Neuronal stem cell (in vitro differentiated cells): ENCODE data around the gene NINJ2.

ENCODE experiments used
- DNase-seq: peaks from one replicate; pipeline ENCODE4 v3.0.0-alpha.2; 2013; ENCODE audit warnings: low spot score
- H2AFZ ChIP-seq: one replicate; pipeline ENCODE4 v1.6.1; 2013; ENCODE audit warnings: mild to moderate bottlenecking, low read length, inconsistent platforms
- H2AK5ac ChIP-seq: 2 replicates; pipeline ENCODE4 v1.6.1; 2013; ENCODE audit warnings: low read depth, mild to moderate bottlenecking, inconsistent platforms, low read length, moderate library complexity, mixed read lengths
- H2BK120ac ChIP-seq: 2 replicates; pipeline ENCODE4 v1.6.1; 2013; ENCODE audit warnings: low read depth, mild to moderate bottlenecking, inconsistent platforms, low read length, moderate library complexity, mixed read lengths
- H2BK12ac ChIP-seq: one replicate; pipeline ENCODE4 v1.6.1; 2013; ENCODE audit warnings: low read length, inconsistent platforms
- H2BK15ac ChIP-seq: 2 replicates; pipeline ENCODE4 v1.6.1; 2013; ENCODE audit warnings: mild to moderate bottlenecking, low read length, inconsistent platforms, mixed read lengths
- H2BK5ac ChIP-seq: one replicate; pipeline ENCODE4 v1.6.1; 2013; ENCODE audit warnings: inconsistent platforms, mild to moderate bottlenecking, low read length, moderate library complexity
- H3K14ac ChIP-seq: one replicate; pipeline ENCODE4 v1.6.1; 2013; ENCODE audit warnings: low read length, inconsistent platforms
- H3K18ac ChIP-seq: 2 replicates; pipeline ENCODE4 v1.6.1; 2013; ENCODE audit warnings: low read length, inconsistent platforms
- H3K23ac ChIP-seq: 2 replicates; pipeline ENCODE4 v1.6.1; 2013; ENCODE audit warnings: low read depth, mild to moderate bottlenecking, mixed read lengths, low read length, inconsistent platforms; ENCODE audit not compliant: poor library complexity
- H3K27ac ChIP-seq: replicated peaks from 3 replicates; pipeline ENCODE4 v1.5.1; 2013; ENCODE audit warnings: low read length, inconsistent platforms
- H3K27me3 ChIP-seq, 3 experiments: 2 replicates each; pipeline ENCODE4 v1.6.1; 2013; ENCODE audit warnings: low read length in 3 of 3, mild to moderate bottlenecking in 2 of 3, inconsistent platforms in 1 of 3, low read depth in 1 of 3, mixed read lengths in 1 of 3, moderate library complexity in 1 of 3; ENCODE audit not compliant: control insufficient read depth in 3 of 3, insufficient read depth in 3 of 3
- H3K36me3 ChIP-seq, 2 donors: replicated peaks in 1 of 2; 2 replicates each; pipeline ENCODE4 v1.6.1; 2013; ENCODE audit warnings: low read length in 2 of 2; ENCODE audit not compliant: control insufficient read depth in 2 of 2, insufficient read depth in 2 of 2
- H3K4ac ChIP-seq: 2 replicates; pipeline ENCODE4 v1.6.1; 2013; ENCODE audit warnings: inconsistent platforms, mild to moderate bottlenecking, low read length, moderate library complexity
- H3K4me1 ChIP-seq, 2 donors: 1 replicate in 1 of 2; 2 replicates in 1 of 2; pipeline ENCODE4 v1.6.1; 2013; ENCODE audit warnings: low read length in 2 of 2, low read depth in 1 of 2; ENCODE audit not compliant: control insufficient read depth in 2 of 2, insufficient read depth in 1 of 2
- H3K4me2 ChIP-seq: one replicate; pipeline ENCODE4 v1.6.1; 2013; ENCODE audit warnings: mild to moderate bottlenecking, low read length, inconsistent platforms; ENCODE audit not compliant: insufficient read depth, poor library complexity, severe bottlenecking
- H3K4me3 ChIP-seq, 2 donors: 2 replicates each; pipeline ENCODE4 v1.5.1; 2013; ENCODE audit warnings: low read length in 2 of 2, mild to moderate bottlenecking in 2 of 2, inconsistent platforms in 1 of 2, moderate library complexity in 1 of 2
- H3K79me1 ChIP-seq: one replicate; pipeline ENCODE4 v1.6.1; 2013; ENCODE audit warnings: low read depth, mild to moderate bottlenecking, inconsistent platforms, low read length, moderate library complexity
- H3K9ac ChIP-seq: one replicate; pipeline ENCODE4 v1.6.1; 2013; ENCODE audit warnings: mild to moderate bottlenecking, low read depth, low read length, inconsistent platforms; ENCODE audit not compliant: poor library complexity
- H3K9me3 ChIP-seq, 2 donors: replicated peaks in 1 of 2; 2 replicates each; pipeline versions ENCODE3 to v1.6.1; 2013; ENCODE audit warnings: low read length in 2 of 2, mild to moderate bottlenecking in 2 of 2, inconsistent platforms in 1 of 2, low read depth in 1 of 2, mixed read lengths in 1 of 2, moderate library complexity in 1 of 2; ENCODE audit not compliant: control insufficient read depth in 2 of 2, insufficient read depth in 1 of 2
- H4K8ac ChIP-seq: one replicate; pipeline ENCODE4 v1.6.1; 2013; ENCODE audit warnings: low read depth, mild to moderate bottlenecking, inconsistent platforms, low read length, moderate library complexity
- H4K91ac ChIP-seq: one replicate; pipeline ENCODE4 v1.6.1; 2013; ENCODE audit warnings: low read length, low read depth, mild to moderate bottlenecking, inconsistent platforms; ENCODE audit not compliant: poor library complexity
- WGBS, 2 donors: extraction: QIAGEN DNeasy Blood & Tissue Kit; methylation state at CpG; one replicate each; pipeline ENCODE4 v1.1.7; 2013; ENCODE audit warnings: missing lambda C conversion rate in 2 of 2, mixed read lengths in 1 of 2; ENCODE audit not compliant: insufficient read length in 2 of 2, insufficient replicate concordance in 1 of 2; ENCODE audit errors: extremely low coverage in 2 of 2; 5-methylcytosine and 5-hydroxymethylcytosine counted together

NINJ2 gene

DNA sequence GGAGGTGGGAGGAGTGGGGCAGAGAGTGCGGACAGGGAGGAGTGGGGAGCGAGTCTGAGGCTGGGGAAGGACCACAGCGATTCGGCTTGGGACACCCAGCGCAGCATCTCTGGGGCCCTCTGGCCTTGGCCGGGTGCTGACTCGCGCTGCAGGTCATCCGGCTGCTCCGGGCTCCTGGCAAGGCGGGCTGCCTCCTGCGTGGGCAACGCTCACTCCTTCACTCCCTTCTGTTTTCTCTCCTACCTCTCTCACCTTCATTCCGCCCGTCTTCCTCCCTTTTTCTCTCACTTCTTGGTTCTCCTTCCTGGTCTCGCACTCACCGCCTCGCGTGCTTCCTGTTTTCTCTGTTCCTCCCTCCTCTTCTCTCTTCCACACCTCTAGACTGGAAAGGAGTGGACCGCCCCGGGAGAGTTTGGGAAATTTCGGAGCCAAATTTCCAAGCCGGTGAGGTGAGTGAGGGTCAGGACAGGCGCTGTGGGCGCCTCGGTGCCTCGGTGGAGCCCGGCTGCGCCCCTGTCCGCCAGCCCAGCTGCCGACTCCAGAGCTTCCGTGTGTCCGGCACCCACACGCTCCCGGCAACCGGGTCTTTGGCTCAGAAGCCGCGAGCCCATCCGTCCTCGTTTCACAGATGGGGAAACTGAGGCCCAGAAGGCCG lies 116.9 kb downstream of the NINJ2 start:
- H3K27ac ChIP-seq: no peak overlapping the region
- no peak overlapping the region for H3K14ac ChIP-seq
- peak overlapping the region; percentile 2 for H2BK120ac ChIP-seq
- H3K4me3 ChIP-seq: no peak overlapping the region
- no peak overlapping the region for H4K8ac ChIP-seq
- H2AK5ac ChIP-seq: peak overlapping the region; percentile 94
- peaks cover 2% of the 10 kb centered on the region for H3K79me1 ChIP-seq
- peak overlapping the region; percentile 6 for H2AFZ ChIP-seq
- H2BK15ac ChIP-seq: peak overlapping the region; percentile 52
- DNase-seq: no peak
- H2BK12ac ChIP-seq: no peak overlapping the region
- peaks cover 0 to 3% (median 0%) of the 10 kb centered on the region in 3 experiments for H3K27me3 ChIP-seq
- 100% methylated on average over 2 of the region's 41 CpGs; no CpG with 5 or more reads in 1 of the 2 donors for WGBS, 2 donors
- H3K4me1 ChIP-seq: peaks cover 16 to 17% of the 10 kb centered on the region in 2 donors
- peak overlapping the region; percentile 75 for H3K18ac ChIP-seq
- peak overlapping the region; percentile 92 for H3K23ac ChIP-seq
- no peak overlapping the region for H2BK5ac ChIP-seq
- H3K36me3 ChIP-seq: peaks cover 0 to 19% of the 10 kb centered on the region in 2 donors
- H3K4me2 ChIP-seq: no peak overlapping the region
- H4K91ac ChIP-seq: no peak overlapping the region
- no peak overlapping the region for H3K9ac ChIP-seq
- no peak overlapping the region for H3K4ac ChIP-seq
- H3K9me3 ChIP-seq: no peaks in the 10 kb centered on the region

DNA sequence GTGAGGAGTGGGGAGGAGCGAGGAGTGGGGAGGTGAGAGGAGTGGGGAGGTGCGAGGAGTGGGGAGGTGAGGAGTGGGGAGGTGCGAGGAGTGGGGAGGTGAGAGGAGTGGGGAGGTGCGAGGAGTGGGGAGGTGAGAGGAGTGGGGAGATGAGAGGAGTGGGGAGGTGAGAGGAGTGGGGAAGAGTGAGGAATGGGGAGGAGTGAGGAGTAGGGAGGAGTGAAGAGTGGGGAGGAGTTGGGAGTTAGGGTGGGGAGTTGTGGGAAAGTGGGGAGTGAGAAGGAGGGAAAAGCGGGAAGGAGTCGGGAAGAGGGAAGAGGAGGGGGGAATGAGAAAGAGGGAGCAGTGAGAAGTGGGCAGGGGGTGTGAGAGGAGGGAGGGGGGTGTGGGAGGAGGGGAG lies 117.4 kb downstream of the NINJ2 start:
- H2BK15ac ChIP-seq: no peak overlapping the region
- WGBS, 2 donors: 100% methylated on average over 4 of the region's 6 CpGs; no CpG with 5 or more reads in 1 of the 2 donors
- no peak overlapping the region for H3K23ac ChIP-seq
- H4K8ac ChIP-seq: no peak overlapping the region
- peaks cover under 1% of the 10 kb centered on the region for H3K79me1 ChIP-seq
- H3K4ac ChIP-seq: no peak overlapping the region
- no peak for DNase-seq
- no peak overlapping the region for H2AK5ac ChIP-seq
- H3K27ac ChIP-seq: no peak overlapping the region
- no peak overlapping the region for H3K4me3 ChIP-seq
- no peak overlapping the region for H3K9ac ChIP-seq
- no peak overlapping the region for H3K14ac ChIP-seq
- no peaks in the 10 kb centered on the region for H3K9me3 ChIP-seq
- H2BK120ac ChIP-seq: no peak overlapping the region
- H3K18ac ChIP-seq: no peak overlapping the region
- H3K36me3 ChIP-seq: peaks cover 0 to 15% of the 10 kb centered on the region in 2 donors
- no peak overlapping the region for H2BK5ac ChIP-seq
- H3K4me2 ChIP-seq: no peak overlapping the region
- H4K91ac ChIP-seq: no peak overlapping the region
- no peak overlapping the region for H2AFZ ChIP-seq
- no peak overlapping the region for H2BK12ac ChIP-seq
- peaks cover 0 to 3% (median 0%) of the 10 kb centered on the region in 3 experiments for H3K27me3 ChIP-seq
- peaks cover 21 to 23% of the 10 kb centered on the region in 2 donors for H3K4me1 ChIP-seq

DNA sequence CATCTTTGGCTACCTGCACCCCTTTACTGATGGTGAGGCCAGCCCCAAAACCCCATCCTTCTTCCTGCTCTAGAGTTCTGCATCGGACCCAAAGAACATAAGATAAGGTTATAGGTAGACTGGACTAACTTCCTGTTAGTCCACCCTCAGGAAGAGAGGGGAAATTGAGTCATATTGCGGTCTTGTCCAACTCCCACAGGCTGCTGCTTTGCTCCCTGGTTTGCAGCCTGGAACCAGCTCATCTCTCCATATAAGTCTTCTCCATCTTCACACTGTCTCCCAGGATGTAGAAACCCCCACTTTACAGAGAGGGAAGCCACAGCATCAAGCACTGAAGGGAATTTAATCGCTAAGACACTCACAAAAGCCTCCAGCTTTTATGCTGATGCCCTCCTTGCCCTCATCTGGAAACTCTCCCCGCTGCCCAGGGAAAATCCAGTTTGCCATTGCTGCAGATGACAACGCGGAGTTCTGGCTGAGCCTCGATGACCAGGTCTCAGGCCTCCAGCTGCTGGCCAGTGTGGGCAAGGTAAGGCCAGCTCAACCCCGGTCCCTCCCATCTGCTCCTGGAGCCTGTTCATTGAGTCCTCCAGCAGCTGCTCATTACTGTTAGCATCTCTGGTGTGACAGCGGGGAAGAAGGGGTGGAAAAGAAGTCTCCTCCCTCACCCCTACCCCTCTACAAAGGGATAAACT lies 118.2 kb downstream of the NINJ2 start:
- no peak overlapping the region for H3K4me2 ChIP-seq
- H2AFZ ChIP-seq: no peak overlapping the region
- no peak overlapping the region for H2BK120ac ChIP-seq
- no peak overlapping the region for H3K18ac ChIP-seq
- H3K4me3 ChIP-seq: no peak overlapping the region
- no CpG with 5 or more reads among the region's 9 CpGs for WGBS, 2 donors
- H2BK12ac ChIP-seq: no peak overlapping the region
- no peaks in the 10 kb centered on the region for H3K9me3 ChIP-seq
- H3K79me1 ChIP-seq: no peaks in the 10 kb centered on the region
- peaks cover 0 to 3% (median 0%) of the 10 kb centered on the region in 3 experiments for H3K27me3 ChIP-seq
- H2BK5ac ChIP-seq: no peak overlapping the region
- no peak overlapping the region for H4K8ac ChIP-seq
- no peak overlapping the region for H2BK15ac ChIP-seq
- H3K14ac ChIP-seq: no peak overlapping the region
- peak overlapping the region; percentile 12 for H3K9ac ChIP-seq
- H3K4me1 ChIP-seq: peaks cover 21 to 23% of the 10 kb centered on the region in 2 donors
- H3K36me3 ChIP-seq: peaks cover 0 to 9% of the 10 kb centered on the region in 2 donors
- no peak overlapping the region for H4K91ac ChIP-seq
- no peak overlapping the region for H3K23ac ChIP-seq
- H3K4ac ChIP-seq: no peak overlapping the region
- H2AK5ac ChIP-seq: no peak overlapping the region
- H3K27ac ChIP-seq: no peak overlapping the region
- no peak for DNase-seq

DNA sequence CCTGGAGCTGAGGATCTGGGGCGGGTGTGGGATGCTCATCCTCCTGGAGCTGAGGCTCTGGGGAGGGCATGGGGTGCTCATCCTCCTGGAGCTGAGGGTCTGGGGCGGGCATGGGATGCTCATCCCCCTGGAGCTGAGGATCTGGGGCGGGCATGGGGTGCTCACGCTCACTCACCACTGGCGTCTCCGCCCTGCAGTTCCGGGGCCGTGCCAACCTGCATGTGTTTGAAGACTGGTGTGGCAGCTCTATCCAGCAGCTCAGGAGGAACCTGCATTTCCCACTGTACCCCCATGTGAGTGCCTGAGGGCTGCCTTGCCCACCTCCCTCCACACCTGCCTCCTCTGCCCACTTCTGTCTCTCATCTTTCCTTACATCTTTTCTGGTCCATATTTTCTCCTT lies 119.1 kb downstream of the NINJ2 start:
- no CpG with 5 or more reads among the region's 8 CpGs for WGBS, 2 donors

More for the DNA sequence above, 119.1 kb downstream of the NINJ2 start:
- Histone ChIP-seq H3K4ac (no peak overlapping the region), H3K27me3 (peaks cover 0 to 3% (median 0%) of the 10 kb centered on the region in 3 experiments), H2BK120ac (no peak overlapping the region), H3K9ac (no peak overlapping the region), H3K14ac (no peak overlapping the region), H3K23ac (no peak overlapping the region), H3K18ac (peak overlapping the region; percentile 3), H2AFZ (no peak overlapping the region), H3K27ac (no peak overlapping the region), H3K36me3 (peaks cover 0 to 4% of the 10 kb centered on the region in 2 donors), H2BK12ac (no peak overlapping the region), H4K8ac (no peak overlapping the region), H3K9me3 (no peaks in the 10 kb centered on the region), H4K91ac (no peak overlapping the region), H2AK5ac (no peak overlapping the region), H3K4me1 (peaks cover 21 to 23% of the 10 kb centered on the region in 2 donors), H3K4me2 (no peak overlapping the region), H3K4me3 (no peak overlapping the region), H2BK15ac (no peak overlapping the region), H2BK5ac (no peak overlapping the region), H3K79me1 (no peaks in the 10 kb centered on the region)
- no peak for DNase-seq
